HEK293 (cell line): ENCODE data around the gene TAS1R3.

Experiments used
- CTCF ChIA-PET: fragments of 350-600 bp; formaldehyde crosslinking; extraction: SDS; loops from one replicate; lab custom pipeline; 2021; ENCODE audit warnings: antibody characterized with exemption; lab: Yijun Ruan, JAX
- POLR2A ChIA-PET: fragments of 300-600 bp; formaldehyde crosslinking; extraction: SDS; loops from one replicate; lab custom pipeline; 2020; ENCODE audit warnings: antibody characterized with exemption, inconsistent platforms; lab: Yijun Ruan, JAX
- H3K27ac ChIP-seq: fragments of 200-500 bp; sonication (Bioruptor generic); 2 replicates; pipeline ENCODE4 v1.5.1; 2014; ENCODE audit warnings: low read depth, low read length, control low read depth, inconsistent platforms; ENCODE audit errors: extremely low read depth
- H3K36me3 ChIP-seq, 2 experiments: fragments of 200-500 bp in 1 of 2; sonication (Bioruptor generic) in 1 of 2; 1 replicate in 1 of 2; 2 replicates in 1 of 2; pipeline ENCODE4 v1.5.1; 2014 to 2017; ENCODE audit warnings: inconsistent platforms in 2 of 2, low read length in 2 of 2; ENCODE audit not compliant: control insufficient read depth in 2 of 2, insufficient read depth in 1 of 2
- H3K4me1 ChIP-seq: fragments of 200-500 bp; sonication (Bioruptor generic); 2 replicates; pipeline ENCODE4 v1.5.1; 2014; ENCODE audit warnings: mild to moderate bottlenecking, low read length, inconsistent platforms; ENCODE audit not compliant: control insufficient read depth, insufficient read depth
- H3K4me3 ChIP-seq: 2 replicates; pipeline ENCODE4 v1.5.1; 2011; ENCODE audit warnings: low read depth, mild to moderate bottlenecking, control low read depth, low read length, moderate library complexity
- H3K9me3 ChIP-seq: fragments of 200-500 bp; sonication (Bioruptor generic); 2 replicates; pipeline ENCODE4 v1.5.1; 2014; ENCODE audit warnings: low read depth, low read length, inconsistent platforms; ENCODE audit not compliant: control insufficient read depth, insufficient read depth
- EGR2 ChIP-seq: fragments of 450-650 bp; formaldehyde crosslinking; IDR thresholded peaks from 2 replicates; pipeline ENCODE4 v1.5.1; 2016; ENCODE audit warnings: low read depth, missing biosample characterization, missing genetic modification characterization
- ELK4 ChIP-seq: IDR thresholded peaks from 2 replicates; pipeline ENCODE4 v1.6.1; 2011; ENCODE audit warnings: mild to moderate bottlenecking, low read depth, low read length, borderline replicate concordance
- GFI1B ChIP-seq: fragments of 450-650 bp; formaldehyde crosslinking; IDR thresholded peaks from 2 replicates; pipeline ENCODE4 v1.5.1; 2016; ENCODE audit warnings: missing biosample characterization, missing genetic modification characterization
- GLIS2 ChIP-seq: fragments of 450-650 bp; formaldehyde crosslinking; IDR thresholded peaks from 2 replicates; pipeline ENCODE4 v1.5.1; 2016; ENCODE audit warnings: missing biosample characterization, missing genetic modification characterization
- HOXA7 ChIP-seq: sonication (generic); formaldehyde crosslinking; IDR thresholded peaks from 2 replicates; pipeline ENCODE4 v1.8.1; 2022; ENCODE audit warnings: missing genetic modification reagents, borderline replicate concordance
- KLF8 ChIP-seq: fragments of 450-650 bp; formaldehyde crosslinking; IDR thresholded peaks from 2 replicates; pipeline ENCODE4 v1.5.1; 2016; ENCODE audit warnings: missing biosample characterization, missing genetic modification characterization
- MEIS1 ChIP-seq: sonication (generic); formaldehyde crosslinking; IDR thresholded peaks from 2 replicates; pipeline ENCODE4 v1.8.1; 2022; ENCODE audit warnings: missing genetic modification reagents, mild to moderate bottlenecking, borderline replicate concordance
- OSR2 ChIP-seq: fragments of 450-650 bp; formaldehyde crosslinking; IDR thresholded peaks from 2 replicates; pipeline ENCODE4 v1.5.1; 2016; ENCODE audit warnings: missing biosample characterization, missing genetic modification characterization
- PATZ1 ChIP-seq: fragments of 450-650 bp; formaldehyde crosslinking; IDR thresholded peaks from 2 replicates; pipeline ENCODE4 v1.5.1; 2016; ENCODE audit warnings: missing biosample characterization, missing genetic modification characterization
- RBAK ChIP-seq: fragments of 450-650 bp; formaldehyde crosslinking; IDR thresholded peaks from 2 replicates; pipeline ENCODE4 v1.5.1; 2016; ENCODE audit warnings: missing biosample characterization, missing genetic modification characterization
- SCRT2 ChIP-seq: fragments of 450-650 bp; formaldehyde crosslinking; IDR thresholded peaks from 2 replicates; pipeline ENCODE4 v1.5.1; 2016; ENCODE audit warnings: missing biosample characterization, missing genetic modification characterization
- SP2 ChIP-seq: fragments of 450-650 bp; formaldehyde crosslinking; IDR thresholded peaks from 2 replicates; pipeline ENCODE4 v1.5.1; 2016; ENCODE audit warnings: missing biosample characterization, missing genetic modification characterization
- TCF7L2 ChIP-seq: IDR thresholded peaks from 2 replicates; pipeline ENCODE4 v1.6.1; 2011; ENCODE audit warnings: low read depth, mild to moderate bottlenecking, inconsistent platforms, low read length, moderate library complexity, borderline replicate concordance
- WT1 ChIP-seq: fragments of 450-650 bp; formaldehyde crosslinking; IDR thresholded peaks from 2 replicates; pipeline ENCODE4 v1.5.1; 2016; ENCODE audit warnings: missing biosample characterization, missing genetic modification characterization
- YY2 ChIP-seq: fragments of 450-650 bp; formaldehyde crosslinking; IDR thresholded peaks from 2 replicates; pipeline ENCODE4 v1.5.1; 2016; ENCODE audit warnings: missing biosample characterization, missing genetic modification characterization
- ZBTB6 ChIP-seq: fragments of 450-650 bp; formaldehyde crosslinking; IDR thresholded peaks from 2 replicates; pipeline ENCODE4 v1.5.1; 2017; ENCODE audit warnings: missing biosample characterization, missing genetic modification characterization
- ZBTB7A ChIP-seq: fragments of 450-650 bp; formaldehyde crosslinking; IDR thresholded peaks from 2 replicates; pipeline ENCODE4 v1.5.1; 2016; ENCODE audit warnings: low read depth, missing biosample characterization, missing genetic modification characterization
- ZFHX2 ChIP-seq: fragments of 450-650 bp; formaldehyde crosslinking; conservative IDR thresholded peaks from 2 replicates; pipeline ENCODE4 v1.5.1; 2016; ENCODE audit warnings: missing biosample characterization, missing genetic modification characterization
- ZNF174 ChIP-seq: fragments of 450-650 bp; formaldehyde crosslinking; IDR thresholded peaks from 2 replicates; pipeline ENCODE4 v1.5.0; 2017; ENCODE audit warnings: missing biosample characterization, mild to moderate bottlenecking, missing genetic modification characterization
- ZNF239 ChIP-seq: fragments of 450-650 bp; formaldehyde crosslinking; IDR thresholded peaks from 2 replicates; pipeline ENCODE4 v1.5.1; 2016; ENCODE audit warnings: missing biosample characterization, missing genetic modification characterization
- ZNF292 ChIP-seq: fragments of 450-650 bp; formaldehyde crosslinking; IDR thresholded peaks from 2 replicates; pipeline ENCODE4 v1.5.1; 2016; ENCODE audit warnings: low read depth, missing biosample characterization, missing genetic modification characterization, borderline replicate concordance
- ZNF426 ChIP-seq: fragments of 450-650 bp; formaldehyde crosslinking; IDR thresholded peaks from 2 replicates; pipeline ENCODE4 v1.5.1; 2017; ENCODE audit warnings: missing biosample characterization, missing genetic modification characterization, mild to moderate bottlenecking, inconsistent platforms, moderate library complexity
- ZNF449 ChIP-seq: fragments of 450-650 bp; formaldehyde crosslinking; IDR thresholded peaks from 2 replicates; pipeline ENCODE4 v1.5.1; 2017; ENCODE audit warnings: missing biosample characterization, mild to moderate bottlenecking, missing genetic modification characterization, moderate library complexity
- ZNF521 ChIP-seq: fragments of 450-650 bp; formaldehyde crosslinking; IDR thresholded peaks from 2 replicates; pipeline ENCODE4 v1.5.1; 2017; ENCODE audit warnings: missing biosample characterization, mild to moderate bottlenecking, missing genetic modification characterization
- ZNF529 ChIP-seq: fragments of 450-650 bp; formaldehyde crosslinking; IDR thresholded peaks from 2 replicates; pipeline ENCODE4 v1.5.1; 2017; ENCODE audit warnings: missing genetic modification characterization, missing biosample characterization; ENCODE audit not compliant: insufficient replicate concordance
- ZNF530 ChIP-seq: fragments of 450-650 bp; formaldehyde crosslinking; IDR thresholded peaks from 2 replicates; pipeline ENCODE4 v1.5.1; 2016; ENCODE audit warnings: low read depth, missing biosample characterization, missing genetic modification characterization
- ZNF548 ChIP-seq: fragments of 450-650 bp; formaldehyde crosslinking; IDR thresholded peaks from 2 replicates; pipeline ENCODE4 v1.5.1; 2016; ENCODE audit warnings: missing biosample characterization, missing genetic modification characterization
- ZNF664 ChIP-seq: fragments of 450-650 bp; formaldehyde crosslinking; IDR thresholded peaks from 2 replicates; pipeline ENCODE4 v1.5.1; 2016; ENCODE audit warnings: missing biosample characterization, missing genetic modification characterization
- ZNF776 ChIP-seq: fragments of 450-650 bp; formaldehyde crosslinking; IDR thresholded peaks from 2 replicates; pipeline ENCODE4 v1.5.0; 2017; ENCODE audit warnings: missing biosample characterization, missing genetic modification characterization, borderline replicate concordance
- ZNF777 ChIP-seq: fragments of 450-650 bp; formaldehyde crosslinking; IDR thresholded peaks from 2 replicates; pipeline ENCODE4 v1.5.1; 2017; ENCODE audit warnings: missing biosample characterization, missing genetic modification characterization, borderline replicate concordance
- ZNF785 ChIP-seq: fragments of 450-650 bp; formaldehyde crosslinking; IDR thresholded peaks from 2 replicates; pipeline ENCODE4 v1.5.1; 2016; ENCODE audit warnings: missing biosample characterization, missing genetic modification characterization
- ZNF791 ChIP-seq: fragments of 450-650 bp; formaldehyde crosslinking; IDR thresholded peaks from 2 replicates; pipeline ENCODE4 v1.5.1; 2016; ENCODE audit warnings: missing biosample characterization, missing genetic modification characterization

TAS1R3 gene

GRCh38 chr1:1290238-1290731, 40.8 kb upstream of the TAS1R3 start (continued):
- TF ChIP-seq EGR2 (tag by site-specific recombination): 0 out of 2 replicates have a peak, but pooled peaks have one; percentile 12
- no peak for TF ChIP-seq ZNF521 (tag by site-specific recombination)

- peaks cover 0 to 28% of the 10 kb centered on the region in 2 experiments; a peak in 1 of 3 replicates for H3K36me3 ChIP-seq
- no peaks in the 10 kb centered on the region for H3K4me1 ChIP-seq
- ChIA-PET POLR2A (interaction anchor here (0.8 to 2.8 kb wide), 6 partner anchors 9 to 307 kb away, joined by 3 to 12 read pairs (median 4); partner anchors contain the start of gene UBE2J2), CTCF (interaction anchor here (0.5 to 4.3 kb wide), 23 partner anchors 9 to 412 kb away, joined by 3 to 76 read pairs (median 4); no protein-coding TSS in a partner anchor)
- H3K27ac ChIP-seq: no peak overlapping the region
- H3K9me3 ChIP-seq: no peaks in the 10 kb centered on the region
- H3K4me3 ChIP-seq: no peak overlapping the region
- TF ChIP-seq EGR2 (tag by site-specific recombination): no peak
- TF ChIP-seq ELK4: no peak
- TF ChIP-seq TCF7L2: no peak
- TF ChIP-seq ZNF548 (tag by site-specific recombination): no peak
- no peak for TF ChIP-seq WT1
- TF ChIP-seq PATZ1 (tag by site-specific recombination): peak; percentile 51; the same call in 1 of the 2 replicates
- TF ChIP-seq YY2 (tag by site-specific recombination): no peak
- TF ChIP-seq ZNF529 (tag by site-specific recombination): no peak
- TF ChIP-seq ZNF776 (tag by site-specific recombination): no peak
- TF ChIP-seq ZNF174 (tag by site-specific recombination): no peak
- TF ChIP-seq RBAK (tag by site-specific recombination): no peak
- no peak for TF ChIP-seq ZBTB7A (tag by site-specific recombination)
- TF ChIP-seq ZNF664 (tag by site-specific recombination): no peak
- peak; percentile 36; the same call in 1 of the 2 replicates for TF ChIP-seq GLIS2 (tag by site-specific recombination)
- no peak for TF ChIP-seq ZNF239
- no peak for TF ChIP-seq ZNF449 (tag by site-specific recombination)
- no peak for TF ChIP-seq ZNF791 (tag by site-specific recombination)
- TF ChIP-seq HOXA7 (CRISPR knock-in tag): no peak
- TF ChIP-seq MEIS1 (CRISPR knock-in tag): no peak
- no peak for TF ChIP-seq ZNF785 (tag by site-specific recombination)
- TF ChIP-seq ZNF530 (tag by site-specific recombination): no peak
- TF ChIP-seq ZNF292 (tag by site-specific recombination): no peak
- no peak for TF ChIP-seq ZNF426 (tag by site-specific recombination)
- TF ChIP-seq OSR2: peak; percentile 86
- TF ChIP-seq SCRT2 (tag by site-specific recombination): no peak
- 0 out of 2 replicates have a peak, but pooled peaks have one; percentile 17 for TF ChIP-seq KLF8 (tag by site-specific recombination)
- TF ChIP-seq GFI1B (tag by site-specific recombination): no peak
- peak; percentile 93 for TF ChIP-seq ZBTB6 (tag by site-specific recombination)
- TF ChIP-seq ZNF777 (tag by site-specific recombination): no peak
- TF ChIP-seq SP2 (tag by site-specific recombination): no peak
- TF ChIP-seq ZFHX2: peak; percentile 48; the same call in 1 of the 2 replicates
Observed at GRCh38 chr1:1291023-1291528, 40.0 kb upstream of the TAS1R3 start.
